Heart left ventricle (tissue), 13 donors: Measurements from ENCODE around the gene WDTC1.
"Not testable (repeated sequence)": the region's sequence is repeated elsewhere in the genome, so short reads cannot be mapped to it uniquely, and the experiment has no call there.

ENCODE experiments used
- POLR2A ChIP-seq, 2 donors: fragments of 450-650 bp; IDR thresholded peaks; one replicate each; pipeline ENCODE4 v1.6.1; 2017; ENCODE audit warnings: antibody characterized with exemption in 2 of 2, mild to moderate bottlenecking in 2 of 2, moderate library complexity in 2 of 2
- TF ChIP-seq, protein P1 (sequence below), 12 donors: fragments of 200-600 bp; sonication (generic) in 4 of 12; IDR thresholded peaks; one replicate each; pipeline versions ENCODE4 v1.5.0 to v1.8.0; 2018 to 2022; ENCODE audit warnings: antibody characterized with exemption in 12 of 12, mild to moderate bottlenecking in 5 of 12
- donor health status: ischemic (EF 13 %, LVEDD 7.1; RV severe dilation, severe dysfunction).
- donor health status: DM: no; HTN: yes; CAD: no.
- donor health status: DM: no; HTN: no; CAD: no.
- donor health status: ischemic (EF 25% LVEDD 6.9; RV normal size, moderate dysfunction).
- donor health status: ischemic (EF 25% LVEDD 5.7; RV mildly dilated, moderate dysfunction).
- donor health status: ischemic (EF 35%, LVEDD 5.7; RV mildly dilated, moderate dysfunction).
- donor health status: nonischemic (EF 11% LVEDD 7.7; RV severe dilation, severe dysfunction).
- donor health status: DM: yes; HTN: yes; CAD: no.
- donor health status: PGD.
- donor health status: ischemic (EF 29% LVEDD 5.4; RV normal size, mild dysfunction).
- donor health status: nonischemic (EF 23%, LVEDD 6.1; RV moderate dilation, normal function).

DNA sequence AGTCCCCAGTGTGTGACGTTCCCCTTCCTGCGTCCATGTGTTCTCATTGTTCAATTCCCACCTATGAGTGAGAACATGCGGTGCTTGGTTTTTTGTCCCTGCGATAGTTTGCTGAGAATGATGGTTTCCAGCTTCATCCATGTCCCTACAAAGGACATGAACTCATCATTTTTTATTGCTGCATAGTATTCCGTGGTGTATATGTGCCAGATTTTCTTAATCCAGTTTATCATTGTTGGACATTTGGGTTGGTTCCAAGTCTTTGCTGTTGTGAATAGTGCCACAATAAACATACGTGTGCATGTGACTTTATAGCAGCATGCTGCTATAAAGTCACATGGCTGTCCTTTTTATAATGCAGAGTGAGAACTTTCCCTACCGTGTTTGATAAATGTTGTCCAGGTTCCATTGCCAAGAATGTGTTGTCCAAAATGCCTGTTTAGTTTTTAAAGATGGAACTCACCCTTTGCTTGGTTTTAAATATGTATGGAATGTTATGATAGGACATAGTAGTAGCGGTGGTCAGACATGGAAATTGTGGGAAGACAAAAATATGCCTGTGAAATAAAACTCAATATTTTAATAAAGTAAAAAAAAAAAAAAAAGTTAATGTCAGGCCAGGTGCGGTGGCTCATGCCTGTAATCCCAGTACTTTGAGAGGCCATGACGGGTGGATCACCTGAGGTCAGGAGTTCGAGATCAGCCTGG lies 26.1 kb upstream of the WDTC1 start:
- TF ChIP-seq, protein P1, sequence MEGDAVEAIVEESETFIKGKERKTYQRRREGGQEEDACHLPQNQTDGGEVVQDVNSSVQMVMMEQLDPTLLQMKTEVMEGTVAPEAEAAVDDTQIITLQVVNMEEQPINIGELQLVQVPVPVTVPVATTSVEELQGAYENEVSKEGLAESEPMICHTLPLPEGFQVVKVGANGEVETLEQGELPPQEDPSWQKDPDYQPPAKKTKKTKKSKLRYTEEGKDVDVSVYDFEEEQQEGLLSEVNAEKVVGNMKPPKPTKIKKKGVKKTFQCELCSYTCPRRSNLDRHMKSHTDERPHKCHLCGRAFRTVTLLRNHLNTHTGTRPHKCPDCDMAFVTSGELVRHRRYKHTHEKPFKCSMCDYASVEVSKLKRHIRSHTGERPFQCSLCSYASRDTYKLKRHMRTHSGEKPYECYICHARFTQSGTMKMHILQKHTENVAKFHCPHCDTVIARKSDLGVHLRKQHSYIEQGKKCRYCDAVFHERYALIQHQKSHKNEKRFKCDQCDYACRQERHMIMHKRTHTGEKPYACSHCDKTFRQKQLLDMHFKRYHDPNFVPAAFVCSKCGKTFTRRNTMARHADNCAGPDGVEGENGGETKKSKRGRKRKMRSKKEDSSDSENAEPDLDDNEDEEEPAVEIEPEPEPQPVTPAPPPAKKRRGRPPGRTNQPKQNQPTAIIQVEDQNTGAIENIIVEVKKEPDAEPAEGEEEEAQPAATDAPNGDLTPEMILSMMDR (IDR thresholded peaks at IDR 0.05) = not testable (repeated sequence)
- not testable (repeated sequence) for TF ChIP-seq POLR2A (IDR thresholded peaks at IDR 0.05)
